MCF 10A (cell line): ENCODE measurements around the gene ACAA1. TPM values are rescaled to one million over a fixed set of nuclear protein-coding genes. Genes with fewer than 3 reads are reported as not detected.
A peak's percentile ranks its signal among the peaks of the same experiment; 100 is the strongest.

ENCODE experiments used
- BruUV-seq: library from RNA; stranded (reverse); fragments of 400-500 nt; replicated peaks from 2 replicates; lab custom pipeline; 2021; lab: Mats Ljungman, UMichigan
- CTCF ChIA-PET: fragments of 300-600 bp; sonication (Branson Sonifier 250); formaldehyde crosslinking; extraction: SDS; loops from one replicate; lab custom pipeline; 2021; ENCODE audit warnings: antibody characterized with exemption, inconsistent platforms; lab: Yijun Ruan, JAX
- POLR2A ChIA-PET: fragments of 300-600, 350-650 bp; sonication (Branson Sonifier 250); formaldehyde crosslinking; extraction: SDS; loops from one replicate; lab custom pipeline; 2020; ENCODE audit warnings: antibody characterized with exemption, inconsistent platforms; lab: Yijun Ruan, JAX
- DNase-seq: peaks from one replicate; pipeline ENCODE4 v3.0.0-alpha.2; 2018; ENCODE audit not compliant: unreplicated experiment
- H3K27ac Mint-ChIP-seq: one replicate; pipeline ENCODE4 v1.8.0; 2022; ENCODE audit warnings: mild to moderate bottlenecking, low read depth, mixed read lengths; ENCODE audit not compliant: unreplicated experiment
- H3K27me3 Mint-ChIP-seq: one replicate; pipeline ENCODE4 v1.8.0; 2022; ENCODE audit warnings: mixed read lengths; ENCODE audit not compliant: insufficient read depth, unreplicated experiment
- H3K36me3 Mint-ChIP-seq: one replicate; pipeline ENCODE4 v1.8.0; 2022; ENCODE audit warnings: mild to moderate bottlenecking, moderate library complexity, mixed read lengths; ENCODE audit not compliant: insufficient read depth, unreplicated experiment
- H3K4me1 Mint-ChIP-seq: one replicate; pipeline ENCODE4 v1.8.0; 2022; ENCODE audit warnings: mixed read lengths; ENCODE audit not compliant: insufficient read depth, unreplicated experiment
- H3K4me3 Mint-ChIP-seq: one replicate; pipeline ENCODE4 v1.8.0; 2022; ENCODE audit warnings: mild to moderate bottlenecking, moderate library complexity, mixed read lengths; ENCODE audit not compliant: unreplicated experiment
- H3K9me3 Mint-ChIP-seq: one replicate; pipeline ENCODE4 v1.8.0; 2022; ENCODE audit warnings: mixed read lengths; ENCODE audit not compliant: unreplicated experiment
- intact Hi-C: fragments of 100-400 bp; cut with micrococcal nuclease; formaldehyde crosslinking; loops from 2 replicates; pipeline ENCODE4 v1.14.1; 2022
- total RNA-seq: library from RNA; stranded (reverse); gene quantifications from 2 replicates; pipeline ENCODE4 v1.2.3, GENCODE V29; 2022
- TF ChIP-seq, protein P1 (sequence below): fragments of 200-600 bp; IDR thresholded peaks from one replicate; pipeline ENCODE4 v1.8.0; 2022; ENCODE audit warnings: antibody characterized with exemption, mild to moderate bottlenecking; ENCODE audit not compliant: unreplicated experiment

Gene ACAA1
- total RNA-seq, 1 experiment from 2014 or later = 46.7 TPM

DNA sequence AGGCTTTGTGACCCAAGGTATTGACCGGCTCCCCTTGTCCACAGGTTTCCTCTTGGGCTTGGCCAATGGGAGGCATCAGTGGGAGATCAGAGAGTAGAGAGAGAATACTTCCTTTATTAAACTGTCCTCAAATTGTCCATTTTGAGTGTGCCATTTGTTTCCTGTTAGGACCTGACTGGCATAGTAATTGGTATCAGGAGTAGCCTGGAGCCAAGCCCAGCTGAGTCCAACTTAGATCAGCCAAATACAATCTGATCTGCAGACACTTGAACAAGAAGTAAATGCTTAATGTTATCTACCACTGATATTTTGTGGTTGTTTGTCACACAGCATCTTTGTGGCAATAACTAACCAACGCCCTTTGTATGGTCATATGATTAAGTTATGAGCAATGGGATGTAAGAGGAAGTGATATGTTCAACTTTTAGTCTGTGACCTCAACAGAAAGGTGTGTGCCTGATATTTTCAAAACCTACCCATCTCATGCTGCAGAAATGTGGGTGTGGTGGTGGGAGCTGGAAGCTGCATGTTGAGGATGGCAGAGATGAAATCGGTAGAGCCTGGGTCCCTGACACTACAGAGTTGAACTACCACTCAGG lies 14.8 kb upstream of the ACAA1 start:
- H3K4me1 Mint-ChIP-seq = peaks cover 19% of the 10 kb centered on the region
- peaks cover 5% of the 10 kb centered on the region for H3K9me3 Mint-ChIP-seq
- H3K27ac Mint-ChIP-seq = peak overlapping the region; percentile 75
- H3K27me3 Mint-ChIP-seq = no peaks in the 10 kb centered on the region
- ChIA-PET CTCF (interaction anchor here (0.7 to 2.2 kb wide), 3 partner anchors 10 to 1005 kb away, joined by 3 to 10 read pairs (median 3); no protein-coding TSS in a partner anchor), POLR2A (interaction anchor here (1.2 to 10.5 kb wide), 3 partner anchors 12 to 74 kb away, joined by 3 to 199 read pairs (median 131); partner anchors contain the start of genes ACAA1, MYD88 and OXSR1)
- BruUV-seq = no TSS peak
- TF ChIP-seq, protein P1, sequence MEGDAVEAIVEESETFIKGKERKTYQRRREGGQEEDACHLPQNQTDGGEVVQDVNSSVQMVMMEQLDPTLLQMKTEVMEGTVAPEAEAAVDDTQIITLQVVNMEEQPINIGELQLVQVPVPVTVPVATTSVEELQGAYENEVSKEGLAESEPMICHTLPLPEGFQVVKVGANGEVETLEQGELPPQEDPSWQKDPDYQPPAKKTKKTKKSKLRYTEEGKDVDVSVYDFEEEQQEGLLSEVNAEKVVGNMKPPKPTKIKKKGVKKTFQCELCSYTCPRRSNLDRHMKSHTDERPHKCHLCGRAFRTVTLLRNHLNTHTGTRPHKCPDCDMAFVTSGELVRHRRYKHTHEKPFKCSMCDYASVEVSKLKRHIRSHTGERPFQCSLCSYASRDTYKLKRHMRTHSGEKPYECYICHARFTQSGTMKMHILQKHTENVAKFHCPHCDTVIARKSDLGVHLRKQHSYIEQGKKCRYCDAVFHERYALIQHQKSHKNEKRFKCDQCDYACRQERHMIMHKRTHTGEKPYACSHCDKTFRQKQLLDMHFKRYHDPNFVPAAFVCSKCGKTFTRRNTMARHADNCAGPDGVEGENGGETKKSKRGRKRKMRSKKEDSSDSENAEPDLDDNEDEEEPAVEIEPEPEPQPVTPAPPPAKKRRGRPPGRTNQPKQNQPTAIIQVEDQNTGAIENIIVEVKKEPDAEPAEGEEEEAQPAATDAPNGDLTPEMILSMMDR = no peak
- H3K4me3 Mint-ChIP-seq = no peak overlapping the region
- DNase-seq = no peak
- intact Hi-C loops = no loop called here
- H3K36me3 Mint-ChIP-seq = no peaks in the 10 kb centered on the region

DNA sequence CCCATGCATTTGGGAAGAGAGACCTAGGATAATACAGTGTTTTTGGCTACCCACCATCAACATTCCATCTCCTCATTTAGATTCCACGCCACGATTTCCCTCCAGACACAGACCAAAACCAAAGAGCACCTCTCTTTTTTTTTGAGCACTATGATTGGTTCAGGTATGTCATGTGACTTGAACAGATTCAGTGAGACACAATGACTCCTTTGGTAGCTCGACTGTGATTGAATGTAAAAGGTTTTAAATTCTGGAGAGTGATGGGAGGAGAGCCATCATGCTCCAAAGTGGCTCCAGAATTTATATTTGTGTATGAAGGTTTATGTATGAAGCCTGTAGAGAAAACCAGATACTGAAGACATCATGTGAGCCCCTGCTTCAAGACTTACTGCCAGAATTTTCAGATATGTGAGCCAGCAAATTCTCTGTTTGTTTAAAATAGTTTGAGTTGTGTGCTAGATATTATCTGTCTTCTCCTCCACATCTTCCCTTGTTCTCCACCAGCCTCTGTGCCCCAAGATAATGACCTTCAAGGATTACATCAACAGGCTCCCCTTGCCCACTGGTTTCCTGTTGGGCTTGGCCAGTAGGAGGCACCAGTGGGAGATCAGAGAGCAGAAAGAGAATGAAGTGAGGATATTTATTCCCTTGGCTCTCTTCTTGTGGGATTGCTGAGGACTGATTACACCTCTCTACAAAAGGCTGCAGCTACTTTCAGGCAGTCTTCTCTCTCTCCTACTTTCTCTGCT lies 14.0 kb upstream of the ACAA1 start:
- BruUV-seq = no TSS peak
- CTCF ChIA-PET = interaction anchor here (0.7 to 1.2 kb wide), 2 partner anchors 9 to 1006 kb away, joined by 3 read pairs; no protein-coding TSS in a partner anchor
- no peak for DNase-seq
- POLR2A ChIA-PET = interaction anchor here (1.2 to 10.5 kb wide), 3 partner anchors 11 to 75 kb away, joined by 3 to 199 read pairs (median 131); partner anchors contain the start of genes ACAA1, MYD88 and OXSR1
- TF ChIP-seq, protein P1 = no peak
- Mint-ChIP-seq H3K4me1 (peaks cover 19% of the 10 kb centered on the region), H3K27me3 (no peaks in the 10 kb centered on the region), H3K9me3 (peaks cover 13% of the 10 kb centered on the region), H3K27ac (peak overlapping the region; percentile 75), H3K4me3 (no peak overlapping the region), H3K36me3 (no peaks in the 10 kb centered on the region)
- intact Hi-C loops = no loop called here

DNA sequence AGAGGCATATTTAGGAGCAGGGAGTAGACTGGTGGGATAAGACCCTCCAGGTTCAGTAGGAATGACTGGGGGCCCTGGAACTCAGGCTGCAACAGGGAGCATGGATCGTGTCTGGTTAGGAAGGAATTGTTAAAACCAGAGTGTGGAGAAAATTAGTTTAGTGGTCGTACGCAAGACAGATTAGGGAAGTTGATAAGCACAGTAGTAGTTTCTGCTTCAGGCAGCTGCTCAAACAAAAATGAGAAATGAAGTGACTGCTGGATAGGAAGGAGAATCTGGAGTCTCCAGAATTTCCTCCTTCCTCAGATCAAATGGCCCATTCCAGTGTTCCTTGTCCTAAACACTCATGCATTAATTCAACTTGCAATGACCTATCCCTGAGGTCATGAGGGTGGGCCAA lies 12.8 kb upstream of the ACAA1 start:
- H3K4me3 Mint-ChIP-seq = no peak overlapping the region
- ChIA-PET POLR2A (interaction anchor here (1.2 to 10.5 kb wide), 4 partner anchors 8 to 16 kb away, joined by 4 to 199 read pairs (median 6); partner anchors contain the start of genes ACAA1, MYD88 and OXSR1), CTCF (no interaction called here)
- H3K27ac Mint-ChIP-seq = no peak overlapping the region
- BruUV-seq = no TSS peak
- peaks cover 19% of the 10 kb centered on the region for H3K4me1 Mint-ChIP-seq
- no peaks in the 10 kb centered on the region for H3K27me3 Mint-ChIP-seq
- DNase-seq = no peak
- no peaks in the 10 kb centered on the region for H3K36me3 Mint-ChIP-seq
- intact Hi-C loops = no loop called here
- peaks cover 13% of the 10 kb centered on the region for H3K9me3 Mint-ChIP-seq
- TF ChIP-seq, protein P1 = no peak

DNA sequence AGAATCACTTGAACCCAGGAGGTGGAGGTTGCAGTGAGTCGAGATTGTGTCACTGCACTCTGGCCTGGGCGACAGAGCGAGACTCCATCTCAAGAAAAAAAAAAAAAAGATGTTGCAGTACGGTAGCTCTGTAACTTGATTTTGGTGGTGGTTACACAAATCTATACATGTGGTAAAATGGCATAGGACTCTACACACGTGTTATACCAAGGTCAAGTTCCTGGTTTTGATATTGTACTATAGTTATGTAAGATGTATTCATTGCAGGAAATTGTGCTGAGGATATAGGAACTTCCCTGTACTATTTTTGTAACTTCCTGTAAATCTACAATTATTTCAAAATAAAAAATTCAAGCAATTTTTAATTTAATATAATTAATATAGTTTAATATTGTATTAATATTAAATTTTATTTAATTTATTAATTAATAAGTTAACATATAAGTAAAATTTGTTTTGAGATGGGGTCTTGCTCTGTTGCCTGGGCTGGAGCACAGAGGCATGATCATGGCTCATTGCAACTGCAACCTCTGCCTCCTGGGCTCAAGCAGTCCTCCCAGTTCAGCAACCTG lies 11.5 kb upstream of the ACAA1 start:
- POLR2A ChIA-PET = interaction anchor here (0.8 to 2.1 kb wide), 3 partner anchors 9 to 16 kb away, joined by 4 to 7 read pairs (median 5); partner anchors contain the start of genes ACAA1 and OXSR1
- peaks cover 12% of the 10 kb centered on the region for H3K4me1 Mint-ChIP-seq
- H3K27me3 Mint-ChIP-seq = no peaks in the 10 kb centered on the region
- intact Hi-C loops = no loop called here
- BruUV-seq = no TSS peak
- CTCF ChIA-PET = no interaction called here
- TF ChIP-seq, protein P1 = no peak
- H3K9me3 Mint-ChIP-seq = peaks cover 13% of the 10 kb centered on the region
- no peak overlapping the region for H3K4me3 Mint-ChIP-seq
- H3K27ac Mint-ChIP-seq = no peak overlapping the region
- no peak for DNase-seq
- H3K36me3 Mint-ChIP-seq = no peaks in the 10 kb centered on the region
